Left renal cortex interstitium (tissue), 4 donors: ENCODE measurements around the gene IFNA5. TPM values are rescaled to one million over a fixed set of nuclear protein-coding genes. Genes with fewer than 3 reads are reported as not detected.

ENCODE experiments used
- DNase-seq, 4 donors: peaks; one replicate each; pipeline ENCODE4 v3.0.0-alpha.2; 2013; ENCODE audit warnings: low read depth in 4 of 4, low spot score in 2 of 4, missing footprints in 1 of 4
- polyA plus RNA-seq, 4 donors: library from polyadenylated mRNA; unstranded; fragments of 120-200 nt; gene quantifications; one replicate each; pipeline ENCODE4 v1.2.1, GENCODE V29; 2013; ENCODE audit not compliant: insufficient read length in 4 of 4

Gene IFNA5
- polyA plus RNA-seq, 4 donors = not detected

DNA sequence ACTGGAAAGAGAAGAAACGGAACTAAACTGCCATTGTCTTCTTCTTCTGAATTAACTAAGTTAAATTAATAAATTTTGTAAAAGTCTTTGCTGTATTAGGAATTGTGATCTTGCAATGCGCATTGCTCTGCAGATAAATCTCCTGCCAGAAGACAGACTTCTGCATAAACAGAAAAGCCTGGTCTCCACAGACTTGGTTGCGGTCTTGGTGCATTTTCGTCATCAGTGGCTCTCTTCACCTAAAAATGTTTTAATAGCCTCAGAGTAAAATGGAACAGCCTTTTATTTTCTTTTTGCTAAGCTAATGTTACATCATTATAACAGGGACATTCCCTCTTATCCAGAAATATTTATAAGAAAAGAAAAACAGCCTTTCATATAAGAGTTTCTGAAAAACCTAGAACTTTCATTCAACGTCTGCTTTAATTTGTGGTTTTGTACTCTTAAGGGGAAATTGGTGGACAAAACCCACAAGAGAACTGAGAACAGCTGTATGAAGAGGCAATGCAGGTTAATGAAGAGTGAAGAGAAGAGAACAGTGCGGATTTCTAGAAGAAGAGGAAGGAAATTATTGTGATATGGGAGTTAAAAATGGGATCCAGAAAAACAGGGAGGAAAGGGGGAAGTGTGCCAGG, 10.1 kb downstream of the IFNA5 start:
- no peak for DNase-seq

DNA sequence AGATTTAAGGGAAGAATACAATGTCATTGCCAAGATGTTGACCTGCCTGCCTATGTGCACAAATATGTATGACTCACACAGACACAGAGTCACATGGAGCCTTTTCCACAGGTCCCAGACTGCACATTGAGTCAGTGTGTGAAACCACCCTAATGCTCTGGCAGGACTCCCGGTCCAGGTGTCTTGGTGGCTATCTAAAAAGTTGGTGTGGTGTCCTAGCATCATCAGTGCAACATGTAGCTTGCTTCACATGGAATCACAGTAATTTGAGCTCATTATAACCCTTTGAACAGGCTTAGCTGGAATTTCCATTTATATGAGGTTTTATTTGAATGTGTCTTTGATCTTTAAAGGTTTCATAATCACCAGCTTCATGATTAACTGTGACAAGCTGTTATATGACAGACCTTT, 10.7 kb downstream of the IFNA5 start:
- no peak for DNase-seq

DNA sequence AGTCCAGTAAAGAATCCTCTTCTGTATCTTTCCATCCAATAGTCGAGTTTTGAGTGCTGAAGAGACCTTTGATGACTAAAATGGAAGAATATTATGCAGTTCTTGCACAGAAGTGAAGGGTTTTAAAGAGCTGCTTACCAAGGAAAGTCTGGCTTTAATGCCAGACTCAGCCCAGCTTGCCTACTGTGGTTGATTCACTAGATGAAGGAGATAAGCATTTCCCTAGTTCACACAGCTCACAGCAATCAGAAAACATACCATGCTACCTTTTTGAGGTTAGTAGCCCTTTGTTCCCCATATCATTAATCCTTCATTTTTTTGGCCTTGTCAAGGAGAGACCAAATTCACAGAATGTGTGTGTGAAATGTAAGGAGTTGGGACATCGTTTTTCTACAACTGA, 15.3 kb downstream of the IFNA5 start:
- no peak for DNase-seq

DNA sequence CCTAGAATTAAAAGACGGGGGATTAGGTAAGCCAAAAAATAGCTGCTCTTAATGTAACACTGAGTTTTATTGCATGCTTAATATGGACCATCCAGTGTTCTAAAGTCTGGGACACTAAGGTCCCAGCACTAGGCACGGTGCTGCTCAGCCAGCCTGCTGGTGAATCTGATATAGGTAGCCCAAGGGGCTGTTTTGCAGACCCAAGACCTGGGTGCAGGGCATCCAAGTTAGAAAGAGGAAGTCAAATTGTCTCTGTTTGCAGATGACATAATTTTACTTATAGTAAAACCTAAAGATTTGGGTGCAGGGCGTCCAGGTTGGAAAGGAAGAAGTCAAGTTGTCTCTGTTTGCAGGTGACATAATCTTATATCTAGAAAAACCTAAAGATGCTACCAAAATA, 17.8 kb downstream of the IFNA5 start:
- DNase-seq = no peak

DNA sequence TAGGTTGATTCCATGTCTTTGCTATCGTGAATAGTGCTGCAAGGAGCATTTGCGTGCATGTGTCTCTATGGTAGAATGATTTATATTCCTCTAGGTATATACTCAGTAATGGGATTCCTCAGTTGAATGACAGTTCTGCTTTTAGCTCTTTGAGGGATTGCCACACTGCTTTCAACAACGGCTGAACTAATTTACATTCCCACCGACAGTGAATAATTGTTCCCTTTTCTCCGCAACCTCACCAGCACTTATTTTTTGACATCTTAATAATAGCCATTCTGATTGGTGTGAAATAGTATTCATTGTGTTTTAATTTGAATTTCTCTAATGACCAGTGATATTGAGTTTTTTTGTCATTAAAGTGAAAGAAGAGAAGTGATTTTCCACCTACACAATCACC, 18.5 kb downstream of the IFNA5 start:
- DNase-seq = no peak

DNA sequence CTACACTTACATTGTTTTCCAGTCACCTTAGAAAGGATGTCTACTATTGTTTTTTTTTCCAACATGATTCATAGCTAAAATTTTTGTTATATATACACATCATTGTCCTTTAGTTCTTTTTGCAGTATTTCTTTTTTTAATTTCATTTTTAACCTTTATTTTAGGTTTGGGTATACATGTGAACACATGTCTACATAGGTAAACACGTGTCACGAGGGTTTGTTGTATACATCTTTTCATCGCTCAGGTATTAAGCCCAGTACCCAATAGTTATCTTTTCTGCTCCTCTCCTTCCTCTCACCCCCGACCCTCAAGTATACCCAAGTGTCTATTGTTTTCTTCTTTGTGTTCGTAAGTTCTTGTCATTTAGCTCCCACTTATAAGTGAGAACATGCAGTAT, 19.0 kb downstream of the IFNA5 start:
- no peak for DNase-seq

DNA sequence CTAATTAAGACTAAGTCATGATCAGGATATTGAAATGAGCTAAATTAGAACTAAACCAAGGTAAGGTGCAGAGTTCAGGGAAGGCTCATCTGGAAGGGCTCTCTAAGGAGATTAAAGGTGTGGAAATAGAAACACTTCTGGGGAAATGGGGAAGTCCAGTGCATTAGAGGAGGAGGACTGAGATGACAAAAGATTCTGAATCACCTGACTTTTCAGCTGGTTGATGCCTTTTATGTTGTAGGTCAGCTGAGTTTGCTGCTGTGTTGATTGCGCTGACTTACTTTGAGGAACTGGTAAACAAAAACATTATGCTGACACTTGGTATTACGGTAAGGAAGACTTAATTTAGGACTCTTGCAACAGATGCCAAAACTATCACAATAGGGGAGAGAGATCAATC, 23.8 kb downstream of the IFNA5 start:
- no peak for DNase-seq

DNA sequence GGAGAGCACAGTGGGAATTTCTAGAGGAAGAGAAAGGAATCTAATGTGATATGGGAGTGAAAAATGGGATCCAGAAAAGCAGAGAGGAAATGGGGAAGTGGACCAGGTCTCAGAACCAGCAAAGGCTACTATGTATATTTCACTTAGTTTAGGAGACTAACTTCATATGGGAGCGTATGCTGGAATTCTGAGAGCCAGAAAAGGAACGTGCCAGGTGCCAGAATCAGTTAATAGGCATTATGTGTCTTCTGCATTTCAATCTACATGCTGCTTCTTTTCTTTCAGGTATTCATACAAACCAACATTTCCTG, 36.8 kb downstream of the IFNA5 start:
- no peak for DNase-seq

DNA sequence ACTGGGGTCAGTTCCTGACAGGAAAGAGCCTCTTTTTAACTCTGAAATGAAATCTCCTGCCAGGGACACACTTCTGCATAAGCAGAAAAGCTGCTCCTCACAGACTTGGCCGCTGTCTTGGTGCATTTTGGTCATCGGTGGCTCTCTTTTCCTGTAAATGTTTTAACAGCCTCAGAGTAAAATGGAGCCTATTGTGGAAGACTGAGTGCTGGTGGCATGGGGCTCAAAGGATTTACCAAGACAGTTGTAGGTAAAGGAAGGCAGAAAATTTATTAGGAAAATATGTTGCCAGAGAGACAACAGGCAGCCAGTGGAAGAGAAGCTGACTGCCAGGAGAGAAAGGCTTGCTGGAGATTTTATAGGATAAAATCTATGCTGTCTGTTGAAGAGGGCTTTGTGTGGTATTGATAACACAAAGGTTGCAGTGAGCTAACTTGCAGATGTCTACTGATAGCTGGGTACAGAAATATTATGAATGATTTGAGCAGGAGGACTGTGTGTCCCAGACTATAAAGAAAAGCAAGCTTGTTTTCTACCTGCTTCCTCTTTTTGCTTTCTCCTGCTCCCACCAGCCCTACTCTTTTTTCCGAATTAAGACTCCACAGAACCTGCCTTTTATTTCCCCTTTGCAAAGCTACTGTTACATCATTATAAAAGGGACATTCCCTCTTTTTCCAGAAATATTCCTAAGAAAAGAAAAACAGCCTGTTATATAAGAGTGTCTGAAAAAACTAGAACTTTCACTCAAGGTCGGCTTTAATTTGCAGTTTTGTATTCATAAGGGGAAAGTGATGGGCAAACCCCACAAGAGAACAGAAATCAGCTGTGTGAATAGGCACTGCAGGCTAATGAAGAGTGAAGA, 37.4 kb downstream of the IFNA5 start:
- DNase-seq = no peak

DNA sequence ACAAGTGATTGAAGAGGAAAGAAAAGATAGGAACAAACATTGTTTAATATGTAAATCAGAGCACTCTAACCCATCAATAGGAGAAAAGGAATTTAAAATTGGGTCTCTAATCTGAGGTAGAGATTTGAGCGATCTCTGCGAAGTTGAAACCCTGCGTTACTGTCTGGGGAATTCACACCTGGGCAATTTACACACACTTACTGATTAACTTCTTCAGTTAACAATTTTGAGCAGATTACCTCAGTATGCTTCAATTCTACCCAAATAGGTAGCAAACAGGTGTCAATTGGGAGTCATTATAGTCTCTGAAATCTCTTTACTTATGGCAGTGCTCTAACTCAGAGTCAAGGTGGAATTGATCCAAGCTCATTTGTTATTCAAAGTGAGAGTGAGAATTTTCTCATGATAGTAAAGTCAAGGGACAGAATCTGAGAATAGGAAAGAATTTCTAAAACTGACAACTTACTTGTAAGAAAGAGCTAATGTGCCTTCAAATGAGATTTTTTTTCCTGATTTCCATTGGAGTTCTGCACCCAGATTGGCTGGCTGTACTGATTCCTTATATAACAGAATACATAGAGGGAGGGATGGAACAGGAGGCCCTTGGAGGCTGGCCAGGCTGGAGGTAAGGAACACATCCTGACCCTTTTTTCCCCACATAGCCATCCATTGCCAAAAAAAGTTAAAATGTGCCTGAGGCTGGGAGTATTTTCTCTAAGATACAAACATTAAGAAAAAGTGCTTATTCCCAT, 38.2 kb downstream of the IFNA5 start:
- DNase-seq = no peak

DNA sequence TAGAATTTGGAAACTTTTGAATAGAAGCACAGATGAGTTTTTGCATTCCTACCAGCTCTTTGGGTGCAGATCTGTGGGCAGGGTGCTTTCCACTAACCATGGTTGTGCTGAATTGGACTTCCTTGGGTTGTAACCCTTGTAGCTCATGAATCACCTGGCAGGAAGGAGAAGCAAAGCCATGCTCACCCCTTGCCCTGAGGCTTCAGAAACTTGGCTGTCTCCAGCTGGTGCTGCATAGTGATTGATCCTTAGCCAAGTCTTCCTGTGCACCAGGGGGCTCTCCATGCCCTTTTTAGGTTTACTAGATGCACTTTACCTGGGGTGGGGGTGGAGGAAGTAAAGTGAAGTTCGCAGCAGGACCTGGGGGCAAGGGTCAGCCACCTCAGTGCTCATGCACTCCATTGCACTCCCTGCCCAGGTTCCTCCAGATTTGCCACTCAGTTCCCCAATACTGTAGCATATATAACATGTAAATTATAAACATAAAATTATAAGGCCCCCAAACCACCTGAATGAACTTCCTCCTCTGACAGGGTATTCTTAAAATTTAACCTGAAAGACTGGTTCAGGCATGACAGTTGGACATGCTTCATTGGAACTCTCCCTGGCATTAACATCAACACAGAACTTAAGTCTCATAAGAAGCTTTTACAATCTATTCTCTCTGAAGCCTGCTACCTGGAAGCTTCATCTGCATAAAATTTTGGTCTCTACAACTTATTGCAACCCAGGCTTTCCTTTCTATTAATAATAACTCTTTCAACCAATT, 39.5 kb downstream of the IFNA5 start:
- DNase-seq = no peak

DNA sequence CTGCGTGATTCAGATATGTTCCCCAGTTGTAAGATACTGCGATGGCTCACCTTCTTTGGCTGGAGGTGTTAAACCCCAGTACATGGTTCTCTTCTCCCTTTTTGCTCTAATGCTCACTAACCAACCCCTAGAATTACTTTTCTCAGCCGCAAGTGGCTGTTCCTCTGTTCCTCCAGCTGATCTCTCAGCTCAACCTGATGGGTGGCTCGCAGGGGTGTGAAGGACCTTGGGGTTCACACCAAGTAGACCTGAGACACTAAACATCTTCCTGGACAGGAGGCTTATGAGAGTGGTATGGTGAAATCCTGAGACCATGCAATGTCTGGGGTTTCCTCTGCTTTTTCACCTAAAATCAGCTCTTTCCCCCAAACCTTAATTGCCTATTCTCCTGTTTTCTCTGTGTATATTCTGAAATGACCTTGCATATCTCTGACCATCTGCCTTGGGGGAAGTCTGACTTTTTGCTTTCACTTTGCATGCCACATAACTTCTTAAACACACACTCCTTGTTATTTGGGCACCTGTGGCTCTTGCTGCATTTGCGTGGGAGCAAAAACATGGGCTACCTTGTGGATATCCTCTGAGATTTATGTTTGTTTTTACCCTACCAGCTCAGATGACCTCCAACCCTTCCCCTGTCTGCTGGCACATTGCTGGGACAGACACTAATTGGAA, 49.4 kb downstream of the IFNA5 start:
- no peak for DNase-seq

Other genes with a start within 250 kb of the IFNA5 start
- gene IFNB1, start 227.4 kb downstream of the IFNA5 start, polyA plus RNA-seq = not detected
- gene IFNW1, start 163.5 kb downstream of the IFNA5 start, polyA plus RNA-seq = not detected
- under 1 TPM in 1 of 4 donors, not detected in 3; 0.24 TPM for gene IFNA21, start 138.7 kb downstream of the IFNA5 start, polyA plus RNA-seq
- not detected for gene IFNA4, start 117.7 kb downstream of the IFNA5 start, polyA plus RNA-seq
- gene IFNA7, start 103.1 kb downstream of the IFNA5 start, polyA plus RNA-seq = not detected
- not detected for gene IFNA10, start 98.2 kb downstream of the IFNA5 start, polyA plus RNA-seq
- not detected for gene IFNA16, start 88.0 kb downstream of the IFNA5 start, polyA plus RNA-seq
- not detected for gene IFNA17, start 77.1 kb downstream of the IFNA5 start, polyA plus RNA-seq
- not detected for gene IFNA14, start 65.3 kb downstream of the IFNA5 start, polyA plus RNA-seq
- 10 to 100 TPM; 43.5 to 56.8 (median 50.1) TPM for gene KLHL9, start 30.1 kb upstream of the IFNA5 start, polyA plus RNA-seq
- gene IFNA6, start 45.6 kb upstream of the IFNA5 start, polyA plus RNA-seq = not detected
- not detected for gene IFNA13, start 62.7 kb upstream of the IFNA5 start, polyA plus RNA-seq
- gene IFNA2, start 80.1 kb upstream of the IFNA5 start, polyA plus RNA-seq = not detected
- gene IFNA8, start 103.8 kb upstream of the IFNA5 start, polyA plus RNA-seq = not detected
- not detected for gene IFNA1, start 135.1 kb upstream of the IFNA5 start, polyA plus RNA-seq
- gene IFNE, start 177.0 kb upstream of the IFNA5 start, polyA plus RNA-seq = under 1 TPM in 2 of 4 donors, not detected in 2; 0.33 to 0.53 TPM